DOHH2 (cell line): ENCODE results near the gene TTC21A.

Source experiments
- H3F3A ChIP-seq: fragments of 200-600 bp; sonication (generic), shearing (Covaris generic); 2 replicates; pipeline ENCODE4 v1.6.0; 2016; ENCODE audit warnings: antibody characterized with exemption, mild to moderate bottlenecking; ENCODE audit not compliant: control insufficient read depth, insufficient read depth
- H3K27ac ChIP-seq: fragments of 200-600 bp; sonication (generic); 2 replicates; pipeline ENCODE4 v1.5.1; 2014; ENCODE audit warnings: low read depth, mild to moderate bottlenecking, low read length, moderate library complexity
- H3K27me3 ChIP-seq: fragments of 200-600 bp; sonication (generic); 2 replicates; pipeline ENCODE4 v1.6.1; 2014; ENCODE audit warnings: mild to moderate bottlenecking, low read length, mixed read lengths; ENCODE audit not compliant: control insufficient read depth
- H3K36me3 ChIP-seq: fragments of 200-600 bp; sonication (generic); 2 replicates; pipeline ENCODE4 v1.6.1; 2014; ENCODE audit warnings: mild to moderate bottlenecking, low read length, moderate library complexity, mixed read lengths; ENCODE audit not compliant: control insufficient read depth
- H3K4me1 ChIP-seq: fragments of 200-600 bp; sonication (generic); 2 replicates; pipeline ENCODE4 v1.6.1; 2014; ENCODE audit warnings: mild to moderate bottlenecking, low read length, mixed read lengths; ENCODE audit not compliant: control insufficient read depth
- H3K4me2 ChIP-seq: fragments of 200-600 bp; sonication (generic); 2 replicates; pipeline ENCODE4 v1.6.0; 2014; ENCODE audit warnings: mild to moderate bottlenecking, low read length, moderate library complexity
- H3K4me3 ChIP-seq: fragments of 200-600 bp; sonication (generic); 2 replicates; pipeline ENCODE4 v1.5.1; 2014; ENCODE audit warnings: mild to moderate bottlenecking, low read length, mixed read lengths
- H3K79me2 ChIP-seq: fragments of 200-600 bp; sonication (generic); 2 replicates; pipeline ENCODE4 v1.6.1; 2014; ENCODE audit warnings: mild to moderate bottlenecking, low read length, mixed read lengths; ENCODE audit not compliant: control insufficient read depth
- H3K9me2 ChIP-seq: fragments of 200-600 bp; sonication (generic); replicated peaks from 2 replicates; pipeline ENCODE4 v1.6.1; 2014; ENCODE audit warnings: mild to moderate bottlenecking, low read length, mixed read lengths; ENCODE audit not compliant: control insufficient read depth
- H3K9me3 ChIP-seq: fragments of 200-600 bp; sonication (generic); 2 replicates; pipeline ENCODE4 v1.6.1; 2014; ENCODE audit warnings: antibody characterized with exemption, low read length, mixed read lengths; ENCODE audit not compliant: control insufficient read depth, insufficient read depth
- H4K20me1 ChIP-seq: fragments of 200-600 bp; sonication (generic); 2 replicates; pipeline ENCODE4 v1.6.0; 2014; ENCODE audit warnings: low read depth, mild to moderate bottlenecking, antibody characterized with exemption, low read length, moderate library complexity; ENCODE audit not compliant: control insufficient read depth, insufficient read depth
- CTCF ChIP-seq: fragments of 200-600 bp; sonication (generic); IDR thresholded peaks from one replicate; pipeline ENCODE4 v1.5.1; 2014; ENCODE audit warnings: antibody characterized with exemption, mild to moderate bottlenecking, low read depth, low read length; ENCODE audit not compliant: poor library complexity, severe bottlenecking
- EZH2phosphoT487 ChIP-seq: fragments of 200-600 bp; sonication (generic); IDR thresholded peaks from 2 replicates; pipeline ENCODE4 v1.6.1; 2017; ENCODE audit warnings: borderline replicate concordance, mild to moderate bottlenecking, antibody characterized with exemption, low read length, moderate library complexity, mixed read lengths

Gene TTC21A

GRCh38 chr3:39154280-39155021 lies 47.0 kb downstream of the TTC21A start:
- Histone ChIP-seq H3K4me2 (no peak overlapping the region), H3K27me3 (peaks cover 4% of the 10 kb centered on the region; the same call in 1 of the 2 replicates), H3F3A (peaks cover 13% of the 10 kb centered on the region), H3K9me3 (no peaks in the 10 kb centered on the region), H4K20me1 (no peaks in the 10 kb centered on the region), H3K79me2 (peaks cover 39% of the 10 kb centered on the region), H3K36me3 (peaks cover 8% of the 10 kb centered on the region; the same call in 1 of the 2 replicates), H3K4me3 (no peak overlapping the region), H3K27ac (no peak overlapping the region), H3K9me2 (no peaks in the 10 kb centered on the region), H3K4me1 (peaks cover 31% of the 10 kb centered on the region)
- TF ChIP-seq EZH2phosphoT487, result no peak
- TF ChIP-seq CTCF, result no peak

GRCh38 chr3:39156421-39156820 lies 48.9 kb downstream of the TTC21A start:
- Histone ChIP-seq H3K9me2 (no peaks in the 10 kb centered on the region), H3K27me3 (peaks cover 4% of the 10 kb centered on the region; the same call in 1 of the 2 replicates), H3K4me3 (no peak overlapping the region), H3K36me3 (no peaks in the 10 kb centered on the region), H3K4me1 (peaks cover 11% of the 10 kb centered on the region), H3F3A (no peaks in the 10 kb centered on the region), H4K20me1 (no peaks in the 10 kb centered on the region), H3K27ac (no peak overlapping the region), H3K4me2 (no peak overlapping the region), H3K9me3 (no peaks in the 10 kb centered on the region), H3K79me2 (peaks cover 19% of the 10 kb centered on the region)
- TF ChIP-seq EZH2phosphoT487 (no peak), CTCF (no peak)

GRCh38 chr3:39157359-39157758 lies 49.9 kb downstream of the TTC21A start:
- no peak overlapping the region for H3K27ac ChIP-seq
- no peak overlapping the region for H3K4me3 ChIP-seq
- H3K79me2 ChIP-seq, result peaks cover 10% of the 10 kb centered on the region
- H3K36me3 ChIP-seq, result no peaks in the 10 kb centered on the region
- H3K9me2 ChIP-seq, result no peaks in the 10 kb centered on the region
- H4K20me1 ChIP-seq, result no peaks in the 10 kb centered on the region
- no peaks in the 10 kb centered on the region for H3F3A ChIP-seq
- H3K4me1 ChIP-seq, result peaks cover 2% of the 10 kb centered on the region
- no peak overlapping the region for H3K4me2 ChIP-seq
- H3K9me3 ChIP-seq, result no peaks in the 10 kb centered on the region
- peaks cover 4% of the 10 kb centered on the region; the same call in 1 of the 2 replicates for H3K27me3 ChIP-seq
- TF ChIP-seq EZH2phosphoT487, result no peak
- TF ChIP-seq CTCF, result no peak
